Liver (tissue), 3 donors: ENCODE data around the gene RNF144A.

ENCODE experiments used
- GABPA ChIP-seq, 2 donors: IDR thresholded peaks in 1 of 2; conservative IDR thresholded peaks in 1 of 2; 2 replicates each; pipeline ENCODE4 v1.6.1; 2016; ENCODE audit warnings: antibody characterized with exemption in 2 of 2, mild to moderate bottlenecking in 1 of 2, moderate library complexity in 1 of 2
- SP1 ChIP-seq: IDR thresholded peaks from 2 replicates; pipeline ENCODE4 v1.6.1; 2018; ENCODE audit warnings: antibody characterized with exemption, mild to moderate bottlenecking
- TAF1 ChIP-seq: conservative IDR thresholded peaks from 2 replicates; pipeline ENCODE4 v1.6.1; 2016; ENCODE audit warnings: antibody characterized with exemption, mild to moderate bottlenecking
- TF ChIP-seq, protein P1 (sequence below): fragments of 150-350 bp; IDR thresholded peaks from 2 replicates; pipeline ENCODE4 v1.5.1; 2017; ENCODE audit warnings: improper control_type of control experiment, low read depth, low read length; ENCODE audit not compliant: missing input control
- TF ChIP-seq, protein P2 (sequence below): IDR thresholded peaks from 2 replicates; pipeline ENCODE4 v1.6.1; 2016; ENCODE audit warnings: antibody characterized with exemption
- TF ChIP-seq, protein P3 (sequence below): IDR thresholded peaks from 2 replicates; pipeline ENCODE4 v1.6.1; 2016; ENCODE audit warnings: antibody characterized with exemption
- donor health status: healthy.
- donor health status: healthy.

DNA sequence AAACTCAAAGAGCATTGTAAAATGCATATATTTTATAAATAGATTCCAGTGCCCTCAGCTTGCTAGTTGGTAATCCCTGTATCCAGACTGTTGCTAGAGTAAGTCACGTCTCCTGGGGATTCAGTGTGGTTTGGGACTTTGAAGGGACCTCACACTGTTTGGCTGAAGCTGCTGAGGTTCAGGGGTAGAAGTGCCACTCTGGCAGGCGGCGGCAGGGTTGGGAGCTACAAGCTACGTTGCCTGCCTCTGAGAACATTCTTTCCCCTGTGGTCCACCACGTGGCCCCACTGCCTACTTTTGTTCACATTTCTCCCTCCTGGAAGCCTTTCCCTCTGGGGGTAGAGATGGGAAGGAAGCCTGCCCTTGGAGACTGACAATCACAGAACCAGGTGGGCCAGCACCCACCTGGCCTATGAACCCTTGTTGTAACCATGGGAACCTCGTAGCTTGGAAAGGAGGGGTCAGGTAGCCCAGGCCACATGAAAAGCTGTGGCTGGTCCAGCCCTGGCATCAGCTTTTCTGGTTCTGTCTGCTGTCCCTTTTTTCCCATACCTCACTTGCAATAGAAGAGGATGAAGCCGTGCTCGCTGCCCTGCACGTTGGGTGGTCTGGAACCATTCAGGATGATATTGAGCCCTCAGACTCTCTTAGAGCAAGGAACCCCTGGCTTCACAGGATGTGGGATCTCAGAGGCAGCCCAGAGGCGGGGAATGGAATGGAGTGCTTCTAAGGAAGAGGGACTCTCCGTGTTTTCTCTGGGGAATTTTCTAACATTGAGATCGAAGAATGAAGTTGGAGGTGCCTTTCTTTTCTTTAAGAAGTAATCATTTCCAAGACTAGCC, 2.9 kb downstream of the RNF144A start:
- TF ChIP-seq, protein P1, sequence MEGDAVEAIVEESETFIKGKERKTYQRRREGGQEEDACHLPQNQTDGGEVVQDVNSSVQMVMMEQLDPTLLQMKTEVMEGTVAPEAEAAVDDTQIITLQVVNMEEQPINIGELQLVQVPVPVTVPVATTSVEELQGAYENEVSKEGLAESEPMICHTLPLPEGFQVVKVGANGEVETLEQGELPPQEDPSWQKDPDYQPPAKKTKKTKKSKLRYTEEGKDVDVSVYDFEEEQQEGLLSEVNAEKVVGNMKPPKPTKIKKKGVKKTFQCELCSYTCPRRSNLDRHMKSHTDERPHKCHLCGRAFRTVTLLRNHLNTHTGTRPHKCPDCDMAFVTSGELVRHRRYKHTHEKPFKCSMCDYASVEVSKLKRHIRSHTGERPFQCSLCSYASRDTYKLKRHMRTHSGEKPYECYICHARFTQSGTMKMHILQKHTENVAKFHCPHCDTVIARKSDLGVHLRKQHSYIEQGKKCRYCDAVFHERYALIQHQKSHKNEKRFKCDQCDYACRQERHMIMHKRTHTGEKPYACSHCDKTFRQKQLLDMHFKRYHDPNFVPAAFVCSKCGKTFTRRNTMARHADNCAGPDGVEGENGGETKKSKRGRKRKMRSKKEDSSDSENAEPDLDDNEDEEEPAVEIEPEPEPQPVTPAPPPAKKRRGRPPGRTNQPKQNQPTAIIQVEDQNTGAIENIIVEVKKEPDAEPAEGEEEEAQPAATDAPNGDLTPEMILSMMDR, result no peak
- TF ChIP-seq, protein P2, sequence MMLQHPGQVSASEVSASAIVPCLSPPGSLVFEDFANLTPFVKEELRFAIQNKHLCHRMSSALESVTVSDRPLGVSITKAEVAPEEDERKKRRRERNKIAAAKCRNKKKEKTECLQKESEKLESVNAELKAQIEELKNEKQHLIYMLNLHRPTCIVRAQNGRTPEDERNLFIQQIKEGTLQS, result no peak
- TF ChIP-seq GABPA (IDR thresholded peaks at IDR 0.05 in 1 of 2, conservative IDR thresholded peaks at IDR 0.05 in 1 of 2), result no peak
- TF ChIP-seq SP1, result no peak
- TF ChIP-seq, protein P3, sequence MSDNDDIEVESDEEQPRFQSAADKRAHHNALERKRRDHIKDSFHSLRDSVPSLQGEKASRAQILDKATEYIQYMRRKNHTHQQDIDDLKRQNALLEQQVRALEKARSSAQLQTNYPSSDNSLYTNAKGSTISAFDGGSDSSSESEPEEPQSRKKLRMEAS, result no peak
- no peak for TF ChIP-seq TAF1
